ENCODE data around the gene HNRNPDL. TPM values are rescaled to one million over a fixed set of nuclear protein-coding genes. Genes with fewer than 3 reads are reported as not detected.

The HNRNPDL gene
- total and polyA plus RNA-seq, 2 experiments from 2014 or later: 243 to 354 TPM

GRCh38 chr4:82452026-82452425 is 21.8 kb upstream of the HNRNPDL start (continued):
- no peak for TF ChIP-seq ZNF462 (CRISPR knock-in tag; IDR thresholded peaks at IDR 0.05)
- TF ChIP-seq ZNF331 (CRISPR knock-in tag; IDR thresholded peaks at IDR 0.05; ENCODE audit: low read depth): no peak
- TF ChIP-seq JUNB (IDR thresholded peaks at IDR 0.05; ENCODE audit: unreplicated experiment): no peak
- no peak for TF ChIP-seq EZH2phosphoT487 (IDR thresholded peaks at IDR 0.05; ENCODE audit: unreplicated experiment)

- H4K20me1 ChIP-seq (replicated peaks; ENCODE audit: insufficient read depth): peaks cover 60% of the 10 kb centered on the region
- no peak for TF ChIP-seq EZH2 (IDR thresholded peaks at IDR 0.05; ENCODE audit: low read depth, unreplicated experiment)
- no peak for TF ChIP-seq ZNF462 (CRISPR knock-in tag; IDR thresholded peaks at IDR 0.05)
- TF ChIP-seq CTCF (conservative IDR thresholded peaks at IDR 0.05; ENCODE audit: low read depth in 2 of 2): no peak
These were observed 20.9 kb upstream of the HNRNPDL start for GRCh38 chr4:82450966-82451755.

More at GRCh38 chr4:82450966-82451755, 20.9 kb upstream of the HNRNPDL start:
- Mint-ChIP-seq H3K27ac (no peak overlapping the region), H3K4me1 (peaks cover 7% of the 10 kb centered on the region; the same call in 2 of the 3 replicates), H3K4me3 (no peak overlapping the region), H3K36me3 (ENCODE audit: low read depth) (peaks cover 83% of the 10 kb centered on the region), H3K27me3 (ENCODE audit: insufficient read depth, low read depth, poor library complexity) (peaks cover 6% of the 10 kb centered on the region), H3K9me3 (no peaks in the 10 kb centered on the region; the same call in 2 of the 3 replicates)
- ATAC-seq: no peak
- peaks cover 86% of the 10 kb centered on the region for H3K79me2 ChIP-seq (replicated peaks; ENCODE audit: insufficient read depth)
- no peaks in the 10 kb centered on the region for H3K9me2 ChIP-seq (ENCODE audit: insufficient read depth)
- DNase-seq (ENCODE audit: low spot score): no peak
- H3K4me2 ChIP-seq: no peak overlapping the region
- H2AFZ ChIP-seq: no peak overlapping the region
- 0 out of 2 replicates have a peak, but pooled peaks cover 9% of the 10 kb centered on the region for H3K4me1 ChIP-seq (ENCODE audit: insufficient read depth)
- no peak overlapping the region for H3K27ac ChIP-seq (ENCODE audit: low read depth)
- no peak overlapping the region for H3K4me3 ChIP-seq
- H3K36me3 ChIP-seq (ENCODE audit: insufficient read depth): peaks cover 55% of the 10 kb centered on the region
- H3F3A ChIP-seq (replicated peaks; ENCODE audit: low read depth): no peaks in the 10 kb centered on the region
- H3K27me3 ChIP-seq (ENCODE audit: insufficient read depth): no peaks in the 10 kb centered on the region

Measured in GM23338 (cell line).